ENCODE data around the gene GDPGP1.

GDPGP1 gene

GRCh38 chr15:90205050-90205848, 28.8 kb upstream of the GDPGP1 start:
- DNase-seq = no peak

DNA sequence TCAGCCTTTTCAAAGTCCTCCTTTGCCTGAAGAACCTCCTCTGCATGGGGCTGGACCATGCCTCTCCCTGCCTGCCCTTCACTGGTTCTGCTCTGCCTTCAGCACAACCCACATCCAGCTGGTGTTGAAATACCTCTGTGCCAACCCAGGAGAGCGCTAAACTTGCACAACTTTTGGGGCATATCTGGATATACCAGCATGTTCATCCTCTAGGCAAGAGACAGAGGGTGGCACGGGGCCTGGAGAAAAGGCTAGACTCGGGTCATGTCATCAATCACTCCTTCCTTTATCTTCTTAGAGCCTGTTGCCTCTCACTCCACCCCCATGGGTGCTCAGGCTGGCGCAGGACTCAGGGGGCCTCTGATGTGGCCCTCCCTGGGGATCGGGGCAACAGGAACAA, 28.1 kb upstream of the GDPGP1 start:
- DNase-seq = no peak

GRCh38 chr15:90207252-90207651, 26.8 kb upstream of the GDPGP1 start:
- no peak for DNase-seq

DNA sequence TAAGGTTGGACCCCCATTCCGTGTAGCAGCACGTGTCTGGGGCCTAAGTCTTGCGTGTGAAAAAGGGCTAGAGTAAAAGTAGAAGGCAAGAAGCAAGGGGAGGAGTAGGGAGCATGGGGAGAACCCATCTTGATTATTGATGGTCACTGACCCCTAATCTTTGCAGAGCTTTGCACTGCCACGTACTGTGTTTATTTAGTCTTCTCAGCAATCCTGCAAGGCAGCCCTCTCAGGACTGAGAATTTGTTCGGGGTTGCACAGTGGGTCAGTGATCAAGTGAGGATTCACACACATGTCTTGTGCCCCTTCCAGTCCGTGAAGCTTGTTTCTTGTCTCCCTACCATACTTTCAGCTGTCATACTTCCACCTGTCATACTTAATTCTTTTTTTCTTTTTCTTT, 25.7 kb upstream of the GDPGP1 start:
- DNase-seq = no peak

- DNase-seq = no peak
These were observed 24.4 kb upstream of the GDPGP1 start for GRCh38 chr15:90209591-90209990.

DNA sequence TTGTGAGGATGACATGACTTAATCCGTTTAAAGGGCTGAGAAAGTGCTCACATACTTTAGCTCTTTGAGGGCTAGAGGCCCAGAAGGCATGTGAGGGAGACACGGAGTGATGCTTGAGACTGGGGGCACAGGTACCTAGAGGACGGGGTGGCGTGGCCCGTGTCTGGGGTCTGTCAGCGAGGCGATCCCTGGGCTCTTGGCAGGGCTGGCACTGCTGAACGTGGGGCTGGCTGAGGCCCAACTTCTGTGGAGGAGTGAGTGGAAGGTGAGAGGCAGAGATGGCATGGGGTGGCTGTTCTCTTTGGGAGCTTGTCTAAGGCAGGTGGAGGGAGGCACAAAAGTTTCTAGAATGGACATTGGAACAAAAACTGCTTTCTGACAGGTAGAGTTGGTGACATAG, 23.4 kb upstream of the GDPGP1 start:
- no peak for DNase-seq

GRCh38 chr15:90211009-90211408, 23.0 kb upstream of the GDPGP1 start:
- no peak for DNase-seq

DNA sequence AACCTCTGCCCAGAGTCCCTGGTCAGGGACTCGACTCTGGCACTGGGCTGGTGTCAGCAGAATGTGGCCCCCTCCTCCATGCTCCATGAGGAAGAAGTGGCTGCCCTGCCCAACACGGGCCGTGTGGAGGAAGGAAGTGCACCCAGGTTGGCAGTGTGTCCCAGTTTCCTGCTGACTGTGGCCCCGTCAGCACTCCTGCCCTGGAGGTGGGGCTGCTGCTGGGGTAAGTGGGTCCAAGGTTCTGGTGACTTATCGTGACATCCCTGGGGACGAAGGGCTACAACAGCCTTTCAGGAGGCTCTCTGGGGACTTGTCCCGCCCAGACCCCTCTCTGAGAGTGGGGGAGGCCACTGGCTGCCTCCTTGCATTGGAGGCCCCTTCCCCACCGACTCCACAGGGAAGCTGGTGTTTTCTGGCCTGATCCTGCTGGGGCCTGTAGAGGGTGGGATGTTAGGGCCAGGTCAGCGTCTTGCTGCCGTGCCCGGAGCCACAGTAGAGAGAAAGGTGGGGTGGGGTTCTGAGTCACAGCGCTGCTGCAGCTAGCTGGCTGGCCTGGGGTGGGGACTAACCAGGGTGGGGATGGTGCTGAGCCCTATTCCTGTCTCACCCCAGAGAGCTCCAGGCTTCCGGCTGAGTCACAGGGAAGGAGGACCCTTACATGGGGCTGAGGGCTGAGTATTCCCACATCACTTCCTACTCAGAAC, 22.4 kb upstream of the GDPGP1 start:
- DNase-seq = no peak

GRCh38 chr15:90212221-90213098, 21.5 kb upstream of the GDPGP1 start:
- no peak for DNase-seq

DNA sequence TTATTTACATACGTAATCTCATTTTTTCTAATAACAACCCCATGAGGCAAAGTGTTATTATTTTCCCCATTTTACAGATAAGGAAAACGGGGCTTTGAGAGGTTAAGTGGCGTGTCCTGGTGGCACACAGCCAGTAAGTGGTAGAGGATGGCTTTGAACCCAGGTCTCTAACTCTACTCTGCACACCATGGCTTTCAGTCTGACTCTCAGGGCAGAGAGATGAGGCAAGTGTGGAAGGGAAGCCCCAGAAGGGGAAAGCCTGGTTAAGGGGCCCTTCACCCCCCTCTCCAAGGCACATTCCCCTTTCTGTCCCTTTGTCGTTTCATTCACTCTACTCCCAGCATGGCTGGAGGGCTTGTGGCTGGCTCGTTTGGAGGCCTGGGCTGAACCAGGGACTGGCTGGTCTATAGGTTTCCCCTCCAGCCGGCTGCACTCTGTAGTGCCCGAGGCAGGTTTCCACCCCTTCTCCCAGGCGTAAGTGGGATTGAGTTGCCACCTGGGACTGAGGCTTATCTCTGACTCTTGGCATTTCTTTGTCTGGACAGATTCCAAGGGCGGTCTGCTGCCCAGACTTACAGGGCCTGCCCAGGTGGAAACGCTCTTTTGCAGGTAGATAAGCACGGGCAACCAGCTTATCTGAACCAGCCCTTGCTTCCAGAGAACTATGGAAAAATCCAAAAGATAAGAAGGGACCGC, 20.7 kb upstream of the GDPGP1 start:
- DNase-seq = no peak

DNA sequence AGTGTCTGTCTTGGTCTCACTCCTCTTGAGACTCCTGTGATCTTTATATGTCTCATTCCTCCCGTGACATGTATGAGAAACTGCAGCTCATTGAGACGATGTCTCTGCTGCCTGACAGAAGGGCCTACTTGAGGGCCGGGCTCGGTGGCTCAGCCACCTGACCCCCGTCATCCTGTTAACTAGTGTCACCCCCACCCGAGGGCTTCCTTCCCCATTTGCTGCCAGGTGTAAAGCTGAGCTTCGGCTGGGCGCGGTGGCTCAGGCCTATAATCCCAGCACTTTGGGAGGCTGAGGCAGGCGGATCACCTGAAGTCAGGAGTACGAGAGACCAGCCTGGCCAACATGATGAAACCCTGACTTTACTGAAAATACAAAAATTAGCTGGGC, 20.2 kb upstream of the GDPGP1 start:
- no peak for DNase-seq

- DNase-seq = no peak
These were observed 19.3 kb upstream of the GDPGP1 start for GRCh38 chr15:90214553-90215196.

- DNase-seq = no peak
These were observed 16.2 kb upstream of the GDPGP1 start for GRCh38 chr15:90217671-90218394.

DNA sequence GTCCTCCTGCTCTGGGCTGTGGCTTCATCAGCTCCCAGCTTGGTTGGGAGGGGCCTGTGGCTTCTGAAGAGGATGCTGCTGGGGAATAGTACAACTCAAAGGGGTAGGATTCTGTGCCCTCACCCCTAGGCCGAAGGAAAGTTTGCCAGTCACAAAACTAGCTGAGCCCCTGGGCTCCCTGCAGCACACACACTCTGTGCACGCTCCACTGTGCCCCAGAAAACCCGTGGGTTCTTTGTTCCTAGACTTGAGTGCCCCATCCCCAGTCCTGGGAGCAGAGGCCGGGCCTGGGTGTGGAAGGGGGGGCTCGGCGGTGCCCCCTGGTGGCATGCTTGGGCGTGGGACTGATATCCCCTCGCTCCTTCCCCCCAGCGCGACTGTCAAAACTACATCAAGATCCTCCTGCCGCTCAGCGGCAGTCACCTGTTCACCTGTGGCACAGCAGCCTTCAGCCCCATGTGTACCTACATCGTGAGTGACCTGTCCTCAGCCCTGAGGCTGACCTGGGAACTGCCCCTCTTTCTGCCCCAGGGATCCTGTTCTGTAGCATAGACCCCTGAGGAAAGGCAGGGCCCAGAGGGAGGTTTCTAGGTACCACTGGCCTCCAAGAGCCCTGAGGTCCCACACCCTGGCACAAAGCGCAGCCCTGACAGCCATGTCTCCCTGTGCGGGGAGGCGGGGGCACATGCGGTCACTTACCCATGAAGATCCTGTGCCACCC, 14.4 kb upstream of the GDPGP1 start:
- DNase-seq = no peak

DNA sequence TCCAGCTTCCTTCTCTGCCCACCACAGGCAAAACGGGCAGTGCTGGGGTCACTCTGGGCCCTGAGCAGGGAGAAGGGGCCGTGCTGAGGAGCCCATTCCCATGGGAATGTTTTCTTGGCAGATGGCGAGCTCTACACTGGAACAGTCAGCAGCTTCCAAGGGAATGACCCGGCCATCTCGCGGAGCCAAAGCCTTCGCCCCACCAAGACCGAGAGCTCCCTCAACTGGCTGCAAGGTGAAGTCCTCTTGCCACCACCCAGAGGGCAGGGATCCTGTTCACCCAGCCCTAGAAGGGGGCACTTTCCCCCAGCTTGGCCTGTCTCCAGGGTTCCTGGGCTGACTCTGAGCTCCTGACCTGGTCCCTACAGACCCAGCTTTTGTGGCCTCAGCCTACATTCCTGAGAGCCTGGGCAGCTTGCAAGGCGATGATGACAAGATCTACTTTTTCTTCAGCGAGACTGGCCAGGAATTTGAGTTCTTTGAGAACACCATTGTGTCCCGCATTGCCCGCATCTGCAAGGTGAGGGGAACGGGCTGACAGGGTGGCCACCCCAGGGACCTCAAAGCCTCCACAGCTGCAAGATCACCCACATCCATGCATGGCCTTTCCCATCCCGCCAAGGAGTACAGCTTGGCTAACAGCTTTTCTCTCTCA, 12.6 kb upstream of the GDPGP1 start:
- DNase-seq = peak; percentile 73

GRCh38 chr15:90222547-90222946, 11.5 kb upstream of the GDPGP1 start:
- DNase-seq = no peak

GRCh38 chr15:90223441-90224165, 10.4 kb upstream of the GDPGP1 start:
- DNase-seq = no peak

- no peak for DNase-seq
These were observed 9.0 kb upstream of the GDPGP1 start for GRCh38 chr15:90225047-90225446.

GRCh38 chr15:90225504-90226234, 8.3 kb upstream of the GDPGP1 start:
- DNase-seq = no peak
